K562 (cell line): ENCODE data around the gene ACTBL2. TPM values are rescaled to one million over a fixed set of nuclear protein-coding genes. Genes with fewer than 3 reads are reported as not detected.

Experiments
- ATAC-seq: fragments of 200-7000 bp; cut with Tn5 transposase; 3 replicates; pipeline ENCODE4 v1.9.1; 2020; ENCODE audit warnings: moderate library complexity
- BruUV-seq: library from RNA; stranded (reverse); fragments of 400-500 nt; replicated peaks from 2 replicates; lab custom pipeline; 2021; lab: Mats Ljungman, UMichigan
- CTCF ChIA-PET: fragments of 300-600 bp; formaldehyde crosslinking; extraction: SDS; loops from one replicate; lab custom pipeline; 2021; ENCODE audit warnings: low intra/inter-chr PET ratio; lab: Yijun Ruan, JAX
- POLR2A ChIA-PET: fragments of 300-600, 350-650 bp; sonication (Branson Sonifier 250); formaldehyde crosslinking; extraction: SDS; loops from one replicate; lab custom pipeline; 2021; ENCODE audit warnings: antibody characterized with exemption, inconsistent platforms; lab: Yijun Ruan, JAX
- DNase-seq, 4 experiments: peaks; one replicate each; pipeline versions ENCODE4 v3.0.0 to v3.0.0-alpha.2; 2011 to 2018; ENCODE audit warnings: low spot score in 3 of 4, mixed read lengths in 3 of 4; ENCODE audit errors: extremely low read depth in 1 of 4
- FAIRE-seq: peaks from 2 replicates; lab custom pipeline; 2011; peaks lifted over from hg19 to GRCh38; lab: Jason Lieb, UNC
- H2AFZ ChIP-seq: 2 replicates; pipeline ENCODE4 v1.6.0; 2011; ENCODE audit warnings: low read depth, low read length, control low read depth, inconsistent platforms
- H3K27ac ChIP-seq: fragments of 200-600 bp; 3 replicates; pipeline ENCODE4 v1.8.0; 2011; ENCODE audit warnings: low read depth, mild to moderate bottlenecking, control low read depth, inconsistent platforms, low read length, moderate library complexity, mixed read lengths; ENCODE audit errors: extremely low read depth
- H3K27me3 ChIP-seq, 2 experiments: fragments of 300-600 bp in 1 of 2; 2 replicates in 1 of 2; 3 replicates in 1 of 2; pipeline versions ENCODE4 v1.6.0 to v1.8.0; 2011; ENCODE audit warnings: inconsistent platforms in 2 of 2, low read length in 2 of 2, mild to moderate bottlenecking in 1 of 2, mixed read lengths in 1 of 2, moderate library complexity in 1 of 2; ENCODE audit not compliant: control insufficient read depth in 2 of 2, insufficient read depth in 2 of 2
- H3K36me3 ChIP-seq: fragments of 300-600 bp; 3 replicates; pipeline ENCODE4 v1.8.0; 2011; ENCODE audit warnings: mild to moderate bottlenecking, low read length, inconsistent platforms; ENCODE audit not compliant: control insufficient read depth, insufficient read depth
- H3K4me1 ChIP-seq, 2 experiments: fragments of 200-600 bp in 1 of 2; replicated peaks in 1 of 2; 2 replicates in 1 of 2; 3 replicates in 1 of 2; pipeline versions ENCODE4 v1.5.1 to v1.8.0; 2011; ENCODE audit warnings: inconsistent platforms in 2 of 2, low read length in 2 of 2, mild to moderate bottlenecking in 1 of 2, mixed read lengths in 1 of 2, moderate library complexity in 1 of 2; ENCODE audit not compliant: control insufficient read depth in 2 of 2, insufficient read depth in 2 of 2
- H3K4me2 ChIP-seq: 2 replicates; pipeline ENCODE4 v1.6.1; 2011; ENCODE audit warnings: low read length, control low read depth, inconsistent platforms, mixed read lengths; ENCODE audit not compliant: insufficient read depth
- H3K4me3 ChIP-seq: fragments of 200-600 bp; sonication (generic), shearing (Covaris generic); 2 replicates; pipeline ENCODE4 v1.5.1; 2016; ENCODE audit warnings: control low read depth, inconsistent platforms
- H3K79me2 ChIP-seq: fragments of 200-600 bp; 3 replicates; pipeline ENCODE4 v1.8.0; 2011; ENCODE audit warnings: low read length, inconsistent platforms; ENCODE audit not compliant: control insufficient read depth, insufficient read depth
- H3K9ac ChIP-seq, 2 experiments: 2 replicates each; pipeline versions ENCODE4 v1.6.0 to v1.6.1; 2011; ENCODE audit warnings: low read depth in 2 of 2, low read length in 2 of 2, control low read depth in 1 of 2, inconsistent platforms in 1 of 2, mild to moderate bottlenecking in 1 of 2, mixed read lengths in 1 of 2; ENCODE audit not compliant: insufficient read depth in 1 of 2
- H3K9me1 ChIP-seq: one replicate; pipeline ENCODE4 v1.6.0; 2011; ENCODE audit warnings: inconsistent platforms, mild to moderate bottlenecking, low read length, moderate library complexity; ENCODE audit not compliant: control insufficient read depth, insufficient read depth
- H3K9me3 ChIP-seq: replicated peaks from 2 replicates; pipeline ENCODE4 v1.5.1; 2011; ENCODE audit warnings: low read depth, low read length, inconsistent platforms; ENCODE audit not compliant: control insufficient read depth, insufficient read depth
- H4K20me1 ChIP-seq: replicated peaks from 2 replicates; pipeline ENCODE4 v1.6.1; 2011; ENCODE audit warnings: low read length, inconsistent platforms, mixed read lengths; ENCODE audit not compliant: control insufficient read depth, insufficient read depth
- GATAD2A ChIP-seq: fragments of 450-650 bp; IDR thresholded peaks from 2 replicates; pipeline ENCODE4 v1.6.1; 2017
- NCOA4 ChIP-seq: fragments of 450-650 bp; IDR thresholded peaks from 2 replicates; pipeline ENCODE4 v1.6.1; 2018; ENCODE audit warnings: mild to moderate bottlenecking; ENCODE audit not compliant: partially characterized antibody
- NFXL1 ChIP-seq: fragments of 450-650 bp; formaldehyde crosslinking; IDR thresholded peaks from 2 replicates; pipeline ENCODE4 v1.4.0; 2021; ENCODE audit warnings: mild to moderate bottlenecking
- SNRNP70 ChIP-seq: fragments of 200-400 bp; formaldehyde crosslinking; optimal IDR thresholded peaks from 2 replicates; pipeline ENCODE3; 2017; ENCODE audit warnings: low read depth, low read length
- TCF7L2 ChIP-seq: fragments of 150-350 bp; IDR thresholded peaks from 2 replicates; pipeline ENCODE4 v1.6.1; 2016; ENCODE audit warnings: low read depth, mild to moderate bottlenecking, low read length, moderate library complexity
- TGIF2 ChIP-seq: sonication (generic); formaldehyde crosslinking; IDR thresholded peaks from 2 replicates; pipeline ENCODE4 v1.8.1; 2022; ENCODE audit warnings: mild to moderate bottlenecking, missing genetic modification reagents, moderate library complexity
- YBX1 ChIP-seq: fragments of 450-650 bp; IDR thresholded peaks from 2 replicates; pipeline ENCODE4 v1.7.1; 2016; ENCODE audit warnings: mild to moderate bottlenecking
- ZNF23 ChIP-seq: fragments of 250-450 bp; sonication (Bioruptor Pico); IDR thresholded peaks from 2 replicates; pipeline ENCODE4 v1.4.0; 2020; ENCODE audit warnings: mild to moderate bottlenecking
- ZNF696 ChIP-seq: fragments of 250-450 bp; sonication (Bioruptor Pico); conservative IDR thresholded peaks from 2 replicates; pipeline ENCODE4 v1.4.0; 2020; ENCODE audit warnings: mild to moderate bottlenecking, moderate library complexity
- WGBS: fragments of 100-300 bp; shearing (Covaris generic); methylation state at CpG from one replicate; pipeline ENCODE4 v1.1.6; 2016; ENCODE audit warnings: low coverage, mixed read lengths; ENCODE audit not compliant: insufficient coverage; ENCODE audit errors: missing lambda C conversion rate; 5-methylcytosine and 5-hydroxymethylcytosine counted together
- in situ Hi-C: fragments of 300-500 bp; cut with MboI; formaldehyde crosslinking; loops from 4 replicates; pipeline ENCODE4 v1.15.0; 2018; ENCODE audit warnings: inconsistent platforms, mixed read lengths
- intact Hi-C: fragments of 100-400 bp; cut with micrococcal nuclease; formaldehyde crosslinking; loops from 2 replicates; pipeline ENCODE4 v1.14.2; 2022
- polyA plus RNA-seq, 8 experiments: library from polyadenylated mRNA; depleted of rRNA in 4 of 8; stranded (reverse) in 5 of 8; unstranded in 3 of 8; fragments of >200 nt; fragmentation: Nextera tagmentation in 2 of 8; fragmentation: Illumina TruSeq in 1 of 8; extraction: Ambion mirVana in 2 of 8; extraction: Trizol in 1 of 8; gene quantifications; 2 replicates each; pipeline versions ENCODE4 v1.2.1 to v1.2.3, GENCODE V29; 2011 to 2014; ENCODE audit warnings: inconsistent platforms in 1 of 8, missing spikeins in 1 of 8
- total RNA-seq, 7 experiments: library from RNA; depleted of rRNA in 6 of 7; stranded (reverse); fragments of >200 nt in 6 of 7; fragmentation: Illumina TruSeq in 2 of 7; extraction: Trizol in 2 of 7; gene quantifications; 2 replicates each; pipeline versions ENCODE4 v1.2.1 to v1.2.3, GENCODE V29; 2011 to 2021; ENCODE audit warnings: low replicate concordance in 1 of 7
- TF ChIP-seq, protein P1 (sequence below): sonication (generic); formaldehyde crosslinking; IDR thresholded peaks from 2 replicates; pipeline ENCODE4 v1.8.1; 2023; ENCODE audit warnings: mild to moderate bottlenecking, missing genetic modification reagents
- TF ChIP-seq, protein P2 (sequence below): fragments of 250-450 bp; sonication (Bioruptor Pico); IDR thresholded peaks from 2 replicates; pipeline ENCODE4 v1.4.0; 2020; ENCODE audit warnings: mild to moderate bottlenecking, moderate library complexity

The ACTBL2 gene
- total and polyA plus RNA-seq, 9 of the 15 experiments (the other 6 are each of a cell fraction or from before 2014, with no cell fraction given) = not detected

DNA sequence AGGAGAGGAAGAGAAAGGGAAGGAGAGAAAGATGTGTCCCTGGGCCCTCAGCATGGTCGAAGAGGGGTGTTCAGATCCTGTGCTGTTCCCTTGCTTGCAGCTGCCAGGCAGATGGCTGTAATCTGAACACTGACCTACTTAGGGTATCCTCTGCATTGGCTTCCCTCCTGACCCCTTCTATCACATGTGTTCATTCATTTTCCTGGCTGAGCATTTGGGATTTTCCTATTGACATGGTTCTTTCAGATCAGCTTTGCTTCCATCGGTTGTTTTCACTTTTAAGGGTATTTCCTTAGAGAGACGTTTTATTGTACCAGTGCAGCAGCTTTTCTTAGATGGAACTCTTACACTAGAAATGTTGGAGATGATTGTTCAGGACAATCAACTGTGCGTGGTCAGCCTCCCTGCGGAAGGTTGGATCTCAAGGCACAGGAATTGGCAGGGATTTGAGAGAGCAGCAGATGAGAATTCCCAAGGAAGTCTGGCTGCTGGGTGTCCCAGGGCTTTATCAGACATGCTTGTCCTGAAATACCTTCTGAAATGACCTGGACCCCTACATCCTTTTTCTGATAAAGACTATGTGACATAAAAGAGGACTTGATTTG lies 26.0 kb downstream of the ACTBL2 start:
- no peak for TF ChIP-seq TGIF2 (CRISPR knock-in tag)
- H3K4me2 ChIP-seq = no peak overlapping the region
- H3K9me1 ChIP-seq = no peaks in the 10 kb centered on the region
- no peak overlapping the region for H3K27ac ChIP-seq
- no peak overlapping the region for H3K4me3 ChIP-seq
- ChIA-PET POLR2A (interaction anchor here (0.7 kb wide), 1 partner anchor 976 kb away, joined by 3 read pairs; no protein-coding TSS in a partner anchor), CTCF (no interaction called here)
- peaks cover 2 to 11% of the 10 kb centered on the region in 2 experiments; a peak in 1 of 5 replicates for H3K27me3 ChIP-seq
- H2AFZ ChIP-seq = no peak overlapping the region
- no peak overlapping the region for H3K9ac ChIP-seq
- H3K79me2 ChIP-seq = no peaks in the 10 kb centered on the region
- ATAC-seq (no peak), DNase-seq (no peak), FAIRE-seq (no peak)
- WGBS = 4% methylated on average over 5 of the region's 5 CpGs
- no peaks in the 10 kb centered on the region for H3K9me3 ChIP-seq
- no peaks in the 10 kb centered on the region for H3K4me1 ChIP-seq
- H4K20me1 ChIP-seq = no peaks in the 10 kb centered on the region
- no peaks in the 10 kb centered on the region for H3K36me3 ChIP-seq
- intact Hi-C loops = no loop called here
- BruUV-seq = no TSS peak
- in situ Hi-C loops = no loop called here

DNA sequence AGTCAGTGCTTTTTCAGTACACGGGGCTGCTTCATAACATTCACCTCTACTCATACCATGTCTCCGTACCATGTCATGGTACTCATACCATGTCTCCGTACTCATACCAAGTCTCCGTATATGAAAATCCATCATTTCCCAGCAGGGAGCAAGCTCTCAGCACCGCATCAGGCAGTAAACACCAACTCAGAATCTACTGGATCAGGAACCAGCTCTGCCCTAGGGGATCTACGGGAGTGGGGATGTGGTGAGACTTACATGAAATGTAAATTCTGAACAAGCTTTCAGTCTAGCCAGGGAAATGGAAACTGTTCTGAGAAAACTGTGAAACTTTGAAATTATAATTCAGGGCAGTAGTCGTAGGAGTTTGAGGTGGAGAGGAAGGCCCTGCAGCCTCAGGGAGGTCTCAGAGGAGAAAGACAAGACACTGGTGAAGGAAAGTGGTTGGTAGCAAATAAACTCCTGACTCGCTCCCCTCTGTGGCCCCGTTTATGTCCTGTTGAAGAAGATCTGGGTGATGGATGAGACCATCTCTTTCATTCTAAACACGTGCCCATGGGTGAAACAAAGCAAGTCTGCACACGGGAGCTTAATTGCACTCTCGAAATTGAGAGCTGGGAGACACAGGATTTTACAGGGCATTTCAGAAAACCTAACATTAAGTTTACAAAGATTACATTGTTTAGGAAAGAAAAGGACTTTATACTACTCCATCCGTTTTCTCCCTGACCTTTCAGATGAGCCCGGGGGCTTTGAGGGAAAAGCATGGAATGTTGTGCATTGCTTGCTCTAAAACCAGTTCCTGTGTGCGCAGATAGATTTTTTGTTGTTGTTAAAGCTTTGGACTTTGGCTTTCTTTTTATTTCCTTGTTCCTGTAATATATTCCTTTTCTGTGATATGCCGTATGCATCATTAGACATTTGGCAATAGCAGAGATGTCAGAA lies 26.8 kb downstream of the ACTBL2 start:
- in situ Hi-C loops = no loop called here
- TF ChIP-seq, protein P1, sequence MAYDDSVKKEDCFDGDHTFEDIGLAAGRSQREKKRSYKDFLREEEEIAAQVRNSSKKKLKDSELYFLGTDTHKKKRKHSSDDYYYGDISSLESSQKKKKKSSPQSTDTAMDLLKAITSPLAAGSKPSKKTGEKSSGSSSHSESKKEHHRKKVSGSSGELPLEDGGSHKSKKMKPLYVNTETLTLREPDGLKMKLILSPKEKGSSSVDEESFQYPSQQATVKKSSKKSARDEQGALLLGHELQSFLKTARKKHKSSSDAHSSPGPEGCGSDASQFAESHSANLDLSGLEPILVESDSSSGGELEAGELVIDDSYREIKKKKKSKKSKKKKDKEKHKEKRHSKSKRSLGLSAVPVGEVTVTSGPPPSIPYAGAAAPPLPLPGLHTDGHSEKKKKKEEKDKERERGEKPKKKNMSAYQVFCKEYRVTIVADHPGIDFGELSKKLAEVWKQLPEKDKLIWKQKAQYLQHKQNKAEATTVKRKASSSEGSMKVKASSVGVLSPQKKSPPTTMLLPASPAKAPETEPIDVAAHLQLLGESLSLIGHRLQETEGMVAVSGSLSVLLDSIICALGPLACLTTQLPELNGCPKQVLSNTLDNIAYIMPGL (CRISPR knock-in tag) = no peak
- TF ChIP-seq NFXL1 (no peak), ZNF696 (CRISPR knock-in tag) (no peak), TCF7L2 (no peak), NCOA4 (no peak), SNRNP70 (no peak), GATAD2A (no peak), ZNF23 (CRISPR knock-in tag) (no peak), YBX1 (no peak)
- TF ChIP-seq, protein P2, sequence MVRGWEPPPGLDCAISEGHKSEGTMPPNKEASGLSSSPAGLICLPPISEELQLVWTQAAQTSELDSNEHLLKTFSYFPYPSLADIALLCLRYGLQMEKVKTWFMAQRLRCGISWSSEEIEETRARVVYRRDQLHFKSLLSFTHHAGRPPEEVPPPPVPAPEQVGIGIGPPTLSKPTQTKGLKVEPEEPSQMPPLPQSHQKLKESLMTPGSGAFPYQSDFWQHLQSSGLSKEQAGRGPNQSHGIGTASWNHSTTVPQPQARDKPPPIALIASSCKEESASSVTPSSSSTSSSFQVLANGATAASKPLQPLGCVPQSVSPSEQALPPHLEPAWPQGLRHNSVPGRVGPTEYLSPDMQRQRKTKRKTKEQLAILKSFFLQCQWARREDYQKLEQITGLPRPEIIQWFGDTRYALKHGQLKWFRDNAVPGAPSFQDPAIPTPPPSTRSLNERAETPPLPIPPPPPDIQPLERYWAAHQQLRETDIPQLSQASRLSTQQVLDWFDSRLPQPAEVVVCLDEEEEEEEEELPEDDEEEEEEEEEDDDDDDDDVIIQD (CRISPR knock-in tag) = no peak

More for the DNA sequence above, 26.8 kb downstream of the ACTBL2 start:
- no peaks in the 10 kb centered on the region for H3K36me3 ChIP-seq
- no peak overlapping the region for H3K4me2 ChIP-seq
- H3K9ac ChIP-seq = no peak overlapping the region
- H4K20me1 ChIP-seq = no peaks in the 10 kb centered on the region
- 13% methylated on average over 16 of the region's 16 CpGs for WGBS
- intact Hi-C loops = no loop called here
- no peak for DNase-seq
- ChIA-PET CTCF (no interaction called here), POLR2A (interaction anchor here (0.6 kb wide), 1 partner anchor 9 kb away, joined by 3 read pairs; no protein-coding TSS in a partner anchor)
- no peaks in the 10 kb centered on the region for H3K79me2 ChIP-seq
- ATAC-seq = no peak
- no TSS peak for BruUV-seq
- H3K4me1 ChIP-seq = no peaks in the 10 kb centered on the region
- FAIRE-seq = no peak
- no peak overlapping the region for H3K27ac ChIP-seq
- H3K4me3 ChIP-seq = no peak overlapping the region
- H3K9me3 ChIP-seq = no peaks in the 10 kb centered on the region
- no peak overlapping the region for H2AFZ ChIP-seq
- H3K27me3 ChIP-seq = peaks cover 2 to 11% of the 10 kb centered on the region in 2 experiments; a peak in 1 of 5 replicates
- no peaks in the 10 kb centered on the region for H3K9me1 ChIP-seq
